Measurements from ENCODE around the gene COX19.
A peak's percentile ranks its signal among the peaks of the same experiment; 100 is the strongest.

COX19 gene

GRCh38 chr7:985127-985416, 9.7 kb upstream of the COX19 start:
- peaks cover 4% of the 10 kb centered on the region for H3K27me3 ChIP-seq (ENCODE audit: control insufficient read depth, insufficient read depth, low read length)

GRCh38 chr7:984361-985126, 9.2 kb upstream of the COX19 start:
- Histone ChIP-seq H3K9ac (ENCODE audit: low read length) (no peak overlapping the region), H3K4me3 (ENCODE audit: low read length) (no peak overlapping the region), H3K27ac (ENCODE audit: low read depth, low read length) (no peak overlapping the region), H3K4me1 (ENCODE audit: control insufficient read depth, insufficient read depth, low read length) (no peaks in the 10 kb centered on the region), H3K36me3 (ENCODE audit: control insufficient read depth, insufficient read depth, low read length) (no peaks in the 10 kb centered on the region), H3K27me3 (ENCODE audit: control insufficient read depth, insufficient read depth, low read length) (peaks cover 4% of the 10 kb centered on the region)

More at GRCh38 chr7:985127-985416, 9.7 kb upstream of the COX19 start:
- H3K36me3 ChIP-seq (ENCODE audit: control insufficient read depth, insufficient read depth, low read length), result no peaks in the 10 kb centered on the region
- no peak overlapping the region for H3K9ac ChIP-seq (ENCODE audit: low read length)
- H3K4me3 ChIP-seq (ENCODE audit: low read length), result no peak overlapping the region
- no peak overlapping the region for H3K27ac ChIP-seq (ENCODE audit: low read depth, low read length)
- no peaks in the 10 kb centered on the region for H3K4me1 ChIP-seq (ENCODE audit: control insufficient read depth, insufficient read depth, low read length)

GRCh38 chr7:983616-984071, 8.3 kb upstream of the COX19 start:
- Histone ChIP-seq H3K36me3 (ENCODE audit: control insufficient read depth, insufficient read depth, low read length) (no peaks in the 10 kb centered on the region), H3K9ac (ENCODE audit: low read length) (no peak overlapping the region), H3K27me3 (ENCODE audit: control insufficient read depth, insufficient read depth, low read length) (peaks cover 4% of the 10 kb centered on the region), H3K4me1 (ENCODE audit: control insufficient read depth, insufficient read depth, low read length) (no peaks in the 10 kb centered on the region), H3K4me3 (ENCODE audit: low read length) (no peak overlapping the region), H3K27ac (ENCODE audit: low read depth, low read length) (no peak overlapping the region)

GRCh38 chr7:983004-983615, 7.8 kb upstream of the COX19 start, which contains the start of gene CYP2W1:
Gene CYP2W1, plus strand, starts transcription at chr7:983181. Its CDS starts 31 bp downstream, at chr7:983212.
- Histone ChIP-seq H3K4me3 (ENCODE audit: low read length) (no peak within 1 kb of the TSS), H3K36me3 (ENCODE audit: control insufficient read depth, insufficient read depth, low read length) (no peaks in the 10 kb centered on the region), H3K27ac (ENCODE audit: low read depth, low read length) (no peak within 1 kb of the TSS), H3K4me1 (ENCODE audit: control insufficient read depth, insufficient read depth, low read length) (no peaks in the 10 kb centered on the region), H3K9ac (ENCODE audit: low read length) (no peak within 1 kb of the TSS), H3K27me3 (ENCODE audit: control insufficient read depth, insufficient read depth, low read length) (peaks cover 4% of the 10 kb centered on the region)

- no peaks in the 10 kb centered on the region for H3K4me1 ChIP-seq (ENCODE audit: control insufficient read depth, insufficient read depth, low read length)
- peaks cover 4% of the 10 kb centered on the region for H3K27me3 ChIP-seq (ENCODE audit: control insufficient read depth, insufficient read depth, low read length)
- no peak overlapping the region for H3K4me3 ChIP-seq (ENCODE audit: low read length)
- no peak overlapping the region for H3K9ac ChIP-seq (ENCODE audit: low read length)
- no peaks in the 10 kb centered on the region for H3K36me3 ChIP-seq (ENCODE audit: control insufficient read depth, insufficient read depth, low read length)
- H3K27ac ChIP-seq (ENCODE audit: low read depth, low read length), result no peak overlapping the region
Measured at GRCh38 chr7:982511-983003, 7.2 kb upstream of the COX19 start.

GRCh38 chr7:981793-982510, 6.6 kb upstream of the COX19 start:
- H3K4me3 ChIP-seq (ENCODE audit: low read length), result no peak overlapping the region
- no peak overlapping the region for H3K27ac ChIP-seq (ENCODE audit: low read depth, low read length)
- no peaks in the 10 kb centered on the region for H3K36me3 ChIP-seq (ENCODE audit: control insufficient read depth, insufficient read depth, low read length)
- peaks cover 4% of the 10 kb centered on the region for H3K27me3 ChIP-seq (ENCODE audit: control insufficient read depth, insufficient read depth, low read length)
- H3K4me1 ChIP-seq (ENCODE audit: control insufficient read depth, insufficient read depth, low read length), result peaks cover 1% of the 10 kb centered on the region
- no peak overlapping the region for H3K9ac ChIP-seq (ENCODE audit: low read length)

- Histone ChIP-seq H3K36me3 (ENCODE audit: control insufficient read depth, insufficient read depth, low read length) (no peaks in the 10 kb centered on the region), H3K4me1 (ENCODE audit: control insufficient read depth, insufficient read depth, low read length) (peaks cover 2% of the 10 kb centered on the region), H3K4me3 (ENCODE audit: low read length) (no peak overlapping the region), H3K27me3 (ENCODE audit: control insufficient read depth, insufficient read depth, low read length) (peaks cover 4% of the 10 kb centered on the region), H3K27ac (ENCODE audit: low read depth, low read length) (no peak overlapping the region), H3K9ac (ENCODE audit: low read length) (no peak overlapping the region)
Measured at GRCh38 chr7:979886-980571, 4.7 kb upstream of the COX19 start.

GRCh38 chr7:979151-979550, 3.8 kb upstream of the COX19 start:
- H3K36me3 ChIP-seq (ENCODE audit: control insufficient read depth, insufficient read depth, low read length), result no peaks in the 10 kb centered on the region
- H3K4me3 ChIP-seq (ENCODE audit: low read length), result no peak overlapping the region
- no peak overlapping the region for H3K27ac ChIP-seq (ENCODE audit: low read depth, low read length)
- peaks cover 2% of the 10 kb centered on the region for H3K4me1 ChIP-seq (ENCODE audit: control insufficient read depth, insufficient read depth, low read length)
- peaks cover 4% of the 10 kb centered on the region for H3K27me3 ChIP-seq (ENCODE audit: control insufficient read depth, insufficient read depth, low read length)
- no peak overlapping the region for H3K9ac ChIP-seq (ENCODE audit: low read length)

- Histone ChIP-seq H3K9ac (ENCODE audit: low read length) (no peak overlapping the region), H3K27ac (ENCODE audit: low read depth, low read length) (no peak overlapping the region), H3K4me3 (ENCODE audit: low read length) (no peak overlapping the region), H3K36me3 (ENCODE audit: control insufficient read depth, insufficient read depth, low read length) (no peaks in the 10 kb centered on the region), H3K27me3 (ENCODE audit: control insufficient read depth, insufficient read depth, low read length) (no peaks in the 10 kb centered on the region), H3K4me1 (ENCODE audit: control insufficient read depth, insufficient read depth, low read length) (peaks cover 2% of the 10 kb centered on the region)
Measured at GRCh38 chr7:978416-979091, 3.2 kb upstream of the COX19 start.

GRCh38 chr7:978049-978346, 2.6 kb upstream of the COX19 start:
- no peak overlapping the region for H3K9ac ChIP-seq (ENCODE audit: low read length)
- H3K36me3 ChIP-seq (ENCODE audit: control insufficient read depth, insufficient read depth, low read length), result no peaks in the 10 kb centered on the region
- peaks cover 2% of the 10 kb centered on the region for H3K4me1 ChIP-seq (ENCODE audit: control insufficient read depth, insufficient read depth, low read length)
- no peak overlapping the region for H3K4me3 ChIP-seq (ENCODE audit: low read length)
- H3K27ac ChIP-seq (ENCODE audit: low read depth, low read length), result no peak overlapping the region
- no peaks in the 10 kb centered on the region for H3K27me3 ChIP-seq (ENCODE audit: control insufficient read depth, insufficient read depth, low read length)

GRCh38 chr7:977326-978048, 2.1 kb upstream of the COX19 start:
- Histone ChIP-seq H3K4me1 (ENCODE audit: control insufficient read depth, insufficient read depth, low read length) (peaks cover 2% of the 10 kb centered on the region), H3K27ac (ENCODE audit: low read depth, low read length) (peak overlapping the region; percentile 45), H3K9ac (ENCODE audit: low read length) (no peak overlapping the region), H3K36me3 (ENCODE audit: control insufficient read depth, insufficient read depth, low read length) (peaks cover 3% of the 10 kb centered on the region), H3K4me3 (ENCODE audit: low read length) (peak overlapping the region; percentile 9), H3K27me3 (ENCODE audit: control insufficient read depth, insufficient read depth, low read length) (no peaks in the 10 kb centered on the region)
